ENCODE data around the gene MCU.
"Not testable (repeated sequence)": the region's sequence is repeated elsewhere in the genome, so short reads cannot be mapped to it uniquely, and the experiment has no call there.

Gene MCU

GRCh38 chr10:72906446-72906845, 214.5 kb downstream of the MCU start:
- DNase-seq, result no peak

- DNase-seq, result no peak
Measured at GRCh38 chr10:72910705-72911104, 218.8 kb downstream of the MCU start.

- DNase-seq, result no peak
Measured at GRCh38 chr10:72911758-72912157, 219.8 kb downstream of the MCU start.

- no peak for DNase-seq
Measured at GRCh38 chr10:72912736-72913135, 220.8 kb downstream of the MCU start.

GRCh38 chr10:72913287-72913686, 221.3 kb downstream of the MCU start:
- no peak for DNase-seq

GRCh38 chr10:72917201-72917600, 225.3 kb downstream of the MCU start:
- not testable (repeated sequence) for DNase-seq

- not testable (repeated sequence) for DNase-seq
Measured at GRCh38 chr10:72917803-72918332, 225.9 kb downstream of the MCU start.

GRCh38 chr10:72918352-72918751, 226.4 kb downstream of the MCU start:
- DNase-seq, result no peak

GRCh38 chr10:72921147-72921683, 229.3 kb downstream of the MCU start:
- DNase-seq, result not testable (repeated sequence)

GRCh38 chr10:72924351-72924750, 232.4 kb downstream of the MCU start:
- no peak for DNase-seq

- DNase-seq, result no peak
Measured at GRCh38 chr10:72925951-72926465, 234.1 kb downstream of the MCU start.

- DNase-seq, result no peak
Measured at GRCh38 chr10:72927485-72927884, 235.5 kb downstream of the MCU start.

GRCh38 chr10:72928798-72929197, 236.9 kb downstream of the MCU start:
- DNase-seq, result no peak

- no peak for DNase-seq
Measured at GRCh38 chr10:72930276-72930675, 238.3 kb downstream of the MCU start.

- DNase-seq, result no peak
Measured at GRCh38 chr10:72932259-72933015, 240.5 kb downstream of the MCU start.

- DNase-seq, result no peak
Measured at GRCh38 chr10:72935361-72935760, 243.4 kb downstream of the MCU start.
